PC-3 (cell line): ENCODE data around the gene PDPK1. TPM values are rescaled to one million over a fixed set of nuclear protein-coding genes. Genes with fewer than 3 reads are reported as not detected.

ENCODE experiments used
- ATAC-seq: fragments of 200-7000 bp; cut with Tn5 transposase; 2 replicates; pipeline ENCODE4 v1.9.1; 2020; ENCODE audit warnings: mild to moderate bottlenecking, moderate library complexity
- BruUV-seq: library from RNA; stranded (reverse); fragments of 400-500 nt; replicated peaks from 2 replicates; lab custom pipeline; 2021; lab: Mats Ljungman, UMichigan
- CTCF ChIA-PET: fragments of 300-600 bp; sonication (Branson Sonifier 250); formaldehyde crosslinking; loops from one replicate; lab custom pipeline; 2022; ENCODE audit warnings: antibody characterized with exemption; lab: Charles Lee
- POLR2A ChIA-PET: fragments of 300-600 bp; sonication (Branson Sonifier 250); formaldehyde crosslinking; loops from one replicate; lab custom pipeline; 2022; ENCODE audit warnings: antibody characterized with exemption; ENCODE audit not compliant: unreplicated experiment; lab: Charles Lee
- DNase-seq: peaks from one replicate; pipeline ENCODE4 v3.0.0-alpha.2; 2015
- H2AFZ ChIP-seq: fragments of 300-600 bp; sonication (generic); 2 replicates; pipeline ENCODE4 v1.6.0; 2016; ENCODE audit warnings: antibody characterized with exemption, low read length
- H3F3A ChIP-seq: fragments of 300-600 bp; sonication (generic); one replicate; pipeline ENCODE4 v1.6.0; 2017; ENCODE audit warnings: antibody characterized with exemption, low read length, control low read depth, mild to moderate bottlenecking; ENCODE audit not compliant: unreplicated experiment
- H3K27ac ChIP-seq: fragments of 300-600 bp; sonication (generic); 2 replicates; pipeline ENCODE4 v1.5.1; 2016; ENCODE audit warnings: mild to moderate bottlenecking, low read length
- H3K27me3 ChIP-seq: fragments of 300-600 bp; sonication (generic); 2 replicates; pipeline ENCODE4 v1.6.1; 2016; ENCODE audit warnings: low read length, mixed read lengths
- H3K36me3 ChIP-seq: fragments of 300-600 bp; sonication (generic); 2 replicates; pipeline ENCODE4 v1.6.1; 2016; ENCODE audit warnings: low read depth, mixed run types, low read length, mixed read lengths
- H3K4me1 ChIP-seq: fragments of 300-600 bp; sonication (generic); 2 replicates; pipeline ENCODE4 v1.5.1; 2016; ENCODE audit warnings: low read length; ENCODE audit not compliant: insufficient read depth
- H3K4me2 ChIP-seq: fragments of 300-600 bp; sonication (generic); 2 replicates; pipeline ENCODE4 v1.6.0; 2016; ENCODE audit warnings: low read length
- H3K4me3 ChIP-seq: fragments of 300-600 bp; sonication (generic); 2 replicates; pipeline ENCODE4 v1.5.1; 2016; ENCODE audit warnings: mild to moderate bottlenecking, low read length, mixed read lengths
- H3K79me2 ChIP-seq: fragments of 300-600 bp; sonication (generic); 2 replicates; pipeline ENCODE4 v1.6.1; 2017; ENCODE audit warnings: low read length, mixed read lengths
- H3K9ac ChIP-seq: fragments of 300-600 bp; sonication (generic); 2 replicates; pipeline ENCODE4 v1.6.0; 2016; ENCODE audit warnings: mild to moderate bottlenecking, low read length
- H3K9me2 ChIP-seq: fragments of 300-600 bp; sonication (generic); replicated peaks from 2 replicates; pipeline ENCODE4 v1.6.1; 2016; ENCODE audit warnings: mixed run types, low read length, mixed read lengths
- H3K9me3 ChIP-seq: fragments of 300-600 bp; sonication (generic); 2 replicates; pipeline ENCODE4 v1.6.1; 2016; ENCODE audit warnings: low read length, mixed read lengths
- H4K20me1 ChIP-seq: fragments of 300-600 bp; sonication (generic); 2 replicates; pipeline ENCODE4 v1.6.1; 2016; ENCODE audit warnings: low read length, mixed read lengths
- EZH2 ChIP-seq: fragments of 300-600 bp; sonication (generic); IDR thresholded peaks from one replicate; pipeline ENCODE4 v1.6.1; 2017; ENCODE audit warnings: antibody characterized with exemption, mild to moderate bottlenecking, low read length; ENCODE audit not compliant: unreplicated experiment
- EZH2phosphoT487 ChIP-seq: fragments of 300-600 bp; sonication (generic); IDR thresholded peaks from 2 replicates; pipeline ENCODE4 v1.6.1; 2018; ENCODE audit warnings: mild to moderate bottlenecking, antibody characterized with exemption, low read length, borderline replicate concordance
- intact Hi-C: fragments of 100-400 bp; cut with micrococcal nuclease; formaldehyde crosslinking; loops from 2 replicates; pipeline ENCODE4 v1.9.0; 2023
- total RNA-seq: library from RNA; depleted of rRNA; stranded (reverse); fragments of >200 nt; gene quantifications from 2 replicates; pipeline ENCODE4 v1.2.3, GENCODE V29; 2014
- TF ChIP-seq, protein P1 (sequence below): fragments of 300-600 bp; sonication (generic); conservative IDR thresholded peaks from 2 replicates; pipeline ENCODE4 v1.5.1; 2017; ENCODE audit warnings: antibody characterized with exemption, low read depth, mild to moderate bottlenecking, low read length

PDPK1 gene
- total RNA-seq, 1 experiment from 2014 or later, result 13.7 TPM

DNA sequence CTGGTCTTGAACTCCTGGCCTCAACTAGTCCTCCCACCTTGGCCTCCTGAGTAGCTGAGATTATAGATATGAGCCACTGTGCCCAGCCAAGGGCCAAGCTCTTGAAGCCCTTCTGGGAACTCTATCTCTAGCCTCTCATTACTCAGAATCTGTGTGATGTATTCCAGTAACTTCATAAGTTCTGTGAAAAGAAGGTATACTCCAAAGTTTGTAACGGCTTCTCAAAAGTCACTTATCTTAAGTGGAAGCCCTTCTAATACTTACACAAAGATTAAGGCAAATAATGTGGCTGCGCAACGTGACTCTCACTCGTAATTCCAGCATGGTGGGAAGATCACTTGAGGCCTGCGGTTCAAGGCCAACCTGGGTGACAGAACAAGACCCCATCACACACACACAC, 43.2 kb upstream of the PDPK1 start:
- Histone ChIP-seq H3K4me3 (no peak overlapping the region), H3K36me3 (no peaks in the 10 kb centered on the region), H2AFZ (no peak overlapping the region), H3K4me2 (no peak overlapping the region), H3K9me2 (no peaks in the 10 kb centered on the region), H3K4me1 (no peaks in the 10 kb centered on the region), H3K9me3 (no peaks in the 10 kb centered on the region), H3K9ac (no peak overlapping the region), H3K79me2 (no peaks in the 10 kb centered on the region), H3K27ac (no peak overlapping the region), H4K20me1 (no peaks in the 10 kb centered on the region), H3F3A (no peaks in the 10 kb centered on the region), H3K27me3 (no peaks in the 10 kb centered on the region)
- intact Hi-C loops, result no loop called here
- ATAC-seq, result no peak
- CTCF ChIA-PET, result no interaction called here
- POLR2A ChIA-PET, result no interaction called here
- TF ChIP-seq EZH2phosphoT487 (no peak), EZH2 (no peak)
- TF ChIP-seq, protein P1, sequence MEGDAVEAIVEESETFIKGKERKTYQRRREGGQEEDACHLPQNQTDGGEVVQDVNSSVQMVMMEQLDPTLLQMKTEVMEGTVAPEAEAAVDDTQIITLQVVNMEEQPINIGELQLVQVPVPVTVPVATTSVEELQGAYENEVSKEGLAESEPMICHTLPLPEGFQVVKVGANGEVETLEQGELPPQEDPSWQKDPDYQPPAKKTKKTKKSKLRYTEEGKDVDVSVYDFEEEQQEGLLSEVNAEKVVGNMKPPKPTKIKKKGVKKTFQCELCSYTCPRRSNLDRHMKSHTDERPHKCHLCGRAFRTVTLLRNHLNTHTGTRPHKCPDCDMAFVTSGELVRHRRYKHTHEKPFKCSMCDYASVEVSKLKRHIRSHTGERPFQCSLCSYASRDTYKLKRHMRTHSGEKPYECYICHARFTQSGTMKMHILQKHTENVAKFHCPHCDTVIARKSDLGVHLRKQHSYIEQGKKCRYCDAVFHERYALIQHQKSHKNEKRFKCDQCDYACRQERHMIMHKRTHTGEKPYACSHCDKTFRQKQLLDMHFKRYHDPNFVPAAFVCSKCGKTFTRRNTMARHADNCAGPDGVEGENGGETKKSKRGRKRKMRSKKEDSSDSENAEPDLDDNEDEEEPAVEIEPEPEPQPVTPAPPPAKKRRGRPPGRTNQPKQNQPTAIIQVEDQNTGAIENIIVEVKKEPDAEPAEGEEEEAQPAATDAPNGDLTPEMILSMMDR, result no peak
- BruUV-seq, result no TSS peak
- DNase-seq, result no peak

DNA sequence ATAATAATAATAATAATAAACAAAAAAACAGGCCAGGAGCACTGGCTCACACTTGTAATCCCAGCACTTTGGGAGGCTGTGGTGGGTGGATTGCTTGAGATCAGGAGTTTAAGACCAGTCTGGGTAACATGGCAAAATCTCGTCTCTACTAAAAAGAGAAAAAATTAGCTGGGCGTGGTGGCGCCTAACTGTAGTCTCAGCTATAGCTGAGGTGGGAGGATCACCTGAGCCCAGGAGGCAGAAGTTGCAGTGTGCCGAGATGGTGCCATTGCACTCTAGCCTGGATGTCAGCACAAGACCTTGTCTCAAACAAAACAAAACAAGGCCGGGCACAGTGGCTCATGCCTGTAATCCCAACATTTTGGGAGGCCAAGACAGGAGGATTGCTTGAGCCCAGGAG, 42.8 kb upstream of the PDPK1 start:
- no peak overlapping the region for H3K4me3 ChIP-seq
- H3K4me2 ChIP-seq, result no peak overlapping the region
- no peak overlapping the region for H3K9ac ChIP-seq
- H4K20me1 ChIP-seq, result no peaks in the 10 kb centered on the region
- DNase-seq (no peak), ATAC-seq (no peak)
- BruUV-seq, result no TSS peak
- no peaks in the 10 kb centered on the region for H3K79me2 ChIP-seq
- no peaks in the 10 kb centered on the region for H3F3A ChIP-seq
- H3K27me3 ChIP-seq, result no peaks in the 10 kb centered on the region
- H2AFZ ChIP-seq, result no peak overlapping the region
- no peaks in the 10 kb centered on the region for H3K36me3 ChIP-seq
- intact Hi-C loops, result no loop called here
- CTCF ChIA-PET, result no interaction called here
- POLR2A ChIA-PET, result no interaction called here
- no peaks in the 10 kb centered on the region for H3K9me2 ChIP-seq
- H3K9me3 ChIP-seq, result no peaks in the 10 kb centered on the region
- H3K4me1 ChIP-seq, result no peaks in the 10 kb centered on the region
- no peak for TF ChIP-seq EZH2
- TF ChIP-seq EZH2phosphoT487, result no peak
- TF ChIP-seq, protein P1, result no peak
- H3K27ac ChIP-seq, result no peak overlapping the region

DNA sequence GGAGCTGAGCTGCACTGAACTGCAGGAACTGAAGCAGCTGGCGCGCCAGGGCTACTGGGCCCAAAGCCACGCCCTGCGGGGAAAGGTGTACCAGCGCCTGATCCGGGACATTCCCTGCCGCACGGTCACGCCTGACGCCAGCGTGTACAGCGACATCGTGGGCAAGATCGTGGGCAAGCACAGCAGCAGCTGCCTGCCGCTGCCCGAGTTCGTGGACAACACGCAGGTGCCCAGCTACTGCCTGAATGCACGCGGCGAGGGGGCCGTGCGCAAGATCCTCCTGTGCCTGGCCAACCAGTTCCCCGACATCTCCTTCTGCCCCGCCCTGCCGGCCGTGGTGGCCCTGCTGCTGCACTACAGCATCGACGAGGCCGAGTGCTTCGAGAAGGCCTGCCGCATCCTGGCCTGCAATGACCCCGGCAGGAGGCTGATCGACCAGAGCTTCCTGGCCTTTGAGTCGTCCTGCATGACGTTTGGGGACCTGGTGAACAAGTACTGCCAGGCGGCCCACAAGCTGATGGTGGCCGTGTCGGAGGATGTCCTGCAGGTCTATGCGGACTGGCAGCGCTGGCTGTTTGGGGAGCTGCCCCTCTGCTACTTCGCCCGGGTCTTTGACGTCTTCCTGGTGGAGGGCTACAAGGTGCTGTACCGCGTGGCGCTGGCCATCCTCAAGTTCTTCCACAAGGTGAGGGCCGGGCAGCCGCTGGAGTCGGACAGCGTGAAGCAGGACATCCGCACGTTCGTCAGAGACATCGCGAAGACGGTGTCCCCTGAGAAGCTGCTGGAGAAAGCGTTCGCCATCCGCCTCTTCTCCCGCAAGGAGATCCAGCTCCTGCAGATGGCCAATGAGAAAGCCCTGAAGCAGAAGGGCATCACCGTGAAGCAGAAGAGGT, 41.4 kb upstream of the PDPK1 start:
- no peak overlapping the region for H3K9ac ChIP-seq
- H3K27me3 ChIP-seq, result no peaks in the 10 kb centered on the region
- no peaks in the 10 kb centered on the region for H3F3A ChIP-seq
- H4K20me1 ChIP-seq, result no peaks in the 10 kb centered on the region
- intact Hi-C loops, result no loop called here
- no peaks in the 10 kb centered on the region for H3K36me3 ChIP-seq
- no peaks in the 10 kb centered on the region for H3K4me1 ChIP-seq
- TF ChIP-seq, protein P1, result no peak
- no peak for TF ChIP-seq EZH2phosphoT487
- no peak for TF ChIP-seq EZH2
- no peak for ATAC-seq
- H3K27ac ChIP-seq, result no peak overlapping the region
- no peaks in the 10 kb centered on the region for H3K79me2 ChIP-seq
- H3K4me3 ChIP-seq, result no peak overlapping the region
- DNase-seq, result no peak
- TSS peak; percentile 24 for BruUV-seq
- H2AFZ ChIP-seq, result no peak overlapping the region
- H3K9me3 ChIP-seq, result no peaks in the 10 kb centered on the region
- CTCF ChIA-PET, result no interaction called here
- POLR2A ChIA-PET, result no interaction called here
- no peaks in the 10 kb centered on the region for H3K9me2 ChIP-seq
- no peak overlapping the region for H3K4me2 ChIP-seq
